SU-DHL-6 (cell line): Measurements from ENCODE around the gene COMMD6.

Experiments used
- EZH2phosphoT487 ChIP-seq: fragments of 200-600 bp; sonication (generic), shearing (Covaris generic); conservative IDR thresholded peaks from 2 replicates; pipeline ENCODE4 v1.6.1; 2018; ENCODE audit warnings: mild to moderate bottlenecking, antibody characterized with exemption, low read length, moderate library complexity, mixed read lengths
- TF ChIP-seq, protein P1 (sequence below): fragments of 200-600 bp; sonication (generic); IDR thresholded peaks from one replicate; pipeline ENCODE4 v1.5.1; 2017; ENCODE audit warnings: antibody characterized with exemption, mild to moderate bottlenecking, low read length, moderate library complexity; ENCODE audit not compliant: insufficient read depth, poor library complexity, severe bottlenecking

DNA sequence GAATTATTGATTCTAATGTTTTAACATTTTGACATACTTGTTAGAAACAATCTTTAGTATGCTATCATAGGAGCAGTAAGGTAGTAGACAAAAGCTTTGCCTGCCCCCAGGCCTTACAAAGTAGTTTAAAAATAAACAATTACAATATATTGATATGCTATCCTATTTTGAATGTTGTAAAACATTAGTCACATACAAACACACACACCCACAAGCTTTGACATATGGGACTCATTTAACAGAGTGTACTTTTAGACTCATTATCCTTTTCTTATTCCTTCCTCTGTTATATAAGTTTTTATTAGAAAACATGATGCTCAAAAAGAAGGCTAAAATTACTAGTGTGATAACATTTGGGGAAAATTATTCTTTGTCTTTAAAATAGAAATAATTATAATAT, 45.5 kb upstream of the COMMD6 start:
- TF ChIP-seq, protein P1, sequence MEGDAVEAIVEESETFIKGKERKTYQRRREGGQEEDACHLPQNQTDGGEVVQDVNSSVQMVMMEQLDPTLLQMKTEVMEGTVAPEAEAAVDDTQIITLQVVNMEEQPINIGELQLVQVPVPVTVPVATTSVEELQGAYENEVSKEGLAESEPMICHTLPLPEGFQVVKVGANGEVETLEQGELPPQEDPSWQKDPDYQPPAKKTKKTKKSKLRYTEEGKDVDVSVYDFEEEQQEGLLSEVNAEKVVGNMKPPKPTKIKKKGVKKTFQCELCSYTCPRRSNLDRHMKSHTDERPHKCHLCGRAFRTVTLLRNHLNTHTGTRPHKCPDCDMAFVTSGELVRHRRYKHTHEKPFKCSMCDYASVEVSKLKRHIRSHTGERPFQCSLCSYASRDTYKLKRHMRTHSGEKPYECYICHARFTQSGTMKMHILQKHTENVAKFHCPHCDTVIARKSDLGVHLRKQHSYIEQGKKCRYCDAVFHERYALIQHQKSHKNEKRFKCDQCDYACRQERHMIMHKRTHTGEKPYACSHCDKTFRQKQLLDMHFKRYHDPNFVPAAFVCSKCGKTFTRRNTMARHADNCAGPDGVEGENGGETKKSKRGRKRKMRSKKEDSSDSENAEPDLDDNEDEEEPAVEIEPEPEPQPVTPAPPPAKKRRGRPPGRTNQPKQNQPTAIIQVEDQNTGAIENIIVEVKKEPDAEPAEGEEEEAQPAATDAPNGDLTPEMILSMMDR = no peak
- TF ChIP-seq EZH2phosphoT487 = no peak
